GM12873 (cell line): ENCODE results near the gene PALLD.

Source experiments
- CTCF ChIP-seq: IDR thresholded peaks from 2 replicates; pipeline ENCODE4 v1.5.1; 2012; ENCODE audit warnings: low read depth, mild to moderate bottlenecking, moderate library complexity, low read length, control low read depth; ENCODE audit not compliant: insufficient read depth; ENCODE audit errors: missing control alignments

PALLD gene

GRCh38 chr4:168835880-168836454 lies 339.1 kb downstream of the PALLD start:
- no peak for TF ChIP-seq CTCF

DNA sequence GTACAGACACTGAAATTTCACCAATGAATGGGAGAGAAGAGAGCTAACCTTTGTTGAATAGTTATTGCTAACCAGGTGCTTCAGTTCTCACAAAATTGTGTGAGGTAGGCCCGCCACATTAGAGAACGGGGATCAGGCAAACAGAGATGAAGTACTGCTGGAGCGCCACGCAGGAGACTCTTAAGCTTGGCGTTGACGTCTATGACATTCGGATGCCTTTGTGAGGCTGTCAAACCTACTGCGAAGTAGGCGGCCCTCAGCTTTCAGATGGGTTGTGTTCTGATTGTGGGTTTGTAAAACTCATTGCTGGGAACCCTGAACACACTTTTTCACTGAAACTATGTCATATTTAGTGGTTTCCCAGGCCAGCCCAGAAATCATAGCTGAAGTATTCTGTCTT lies 339.6 kb downstream of the PALLD start:
- TF ChIP-seq CTCF, result no peak

GRCh38 chr4:168837922-168838321 lies 341.1 kb downstream of the PALLD start:
- no peak for TF ChIP-seq CTCF

GRCh38 chr4:168839758-168840391 lies 343.0 kb downstream of the PALLD start:
- no peak for TF ChIP-seq CTCF

DNA sequence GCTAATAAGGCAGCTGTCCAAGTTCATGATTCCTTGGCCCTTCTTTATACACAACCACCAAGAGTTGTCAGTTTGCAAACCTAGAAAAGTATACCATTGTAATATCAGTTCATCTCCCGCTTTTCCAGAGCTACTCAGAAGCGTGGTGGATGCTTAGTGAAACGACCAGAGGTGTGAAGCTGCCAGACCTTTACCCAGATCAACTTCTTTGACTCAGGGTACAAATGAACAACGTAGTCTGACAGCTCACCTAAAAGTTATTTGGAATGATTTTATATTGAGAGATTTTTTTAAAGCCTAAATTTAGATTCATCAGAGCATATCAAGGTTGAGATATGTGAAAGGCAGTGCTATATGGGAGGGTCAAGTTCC lies 343.5 kb downstream of the PALLD start:
- TF ChIP-seq CTCF, result no peak

GRCh38 chr4:168841000-168841671 lies 344.3 kb downstream of the PALLD start:
- no peak for TF ChIP-seq CTCF

DNA sequence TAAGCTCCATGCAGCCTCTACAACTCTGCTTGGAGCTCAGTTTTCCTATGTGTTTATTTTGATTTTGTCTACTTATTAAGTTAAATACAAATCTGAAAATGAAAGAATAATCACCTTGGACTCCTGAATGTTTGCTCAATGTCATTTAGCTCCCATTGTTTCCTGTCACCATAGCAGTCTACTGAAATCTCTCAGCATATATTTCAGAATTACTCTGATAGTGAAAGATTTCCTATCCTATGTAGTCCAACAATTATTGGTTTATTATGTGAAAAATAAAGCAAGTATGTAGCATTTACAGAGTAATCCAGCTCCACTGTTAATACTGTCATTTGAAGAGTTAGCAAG lies 344.8 kb downstream of the PALLD start:
- no peak for TF ChIP-seq CTCF
